GM12801 (cell line): ENCODE results near the gene DLL1.

Experiments
- TF ChIP-seq, protein P1 (sequence below): IDR thresholded peaks from one replicate; pipeline ENCODE4 v1.5.1; 2011; ENCODE audit warnings: control low read depth; ENCODE audit not compliant: insufficient read length; ENCODE audit errors: extremely low read depth

DLL1 gene

DNA sequence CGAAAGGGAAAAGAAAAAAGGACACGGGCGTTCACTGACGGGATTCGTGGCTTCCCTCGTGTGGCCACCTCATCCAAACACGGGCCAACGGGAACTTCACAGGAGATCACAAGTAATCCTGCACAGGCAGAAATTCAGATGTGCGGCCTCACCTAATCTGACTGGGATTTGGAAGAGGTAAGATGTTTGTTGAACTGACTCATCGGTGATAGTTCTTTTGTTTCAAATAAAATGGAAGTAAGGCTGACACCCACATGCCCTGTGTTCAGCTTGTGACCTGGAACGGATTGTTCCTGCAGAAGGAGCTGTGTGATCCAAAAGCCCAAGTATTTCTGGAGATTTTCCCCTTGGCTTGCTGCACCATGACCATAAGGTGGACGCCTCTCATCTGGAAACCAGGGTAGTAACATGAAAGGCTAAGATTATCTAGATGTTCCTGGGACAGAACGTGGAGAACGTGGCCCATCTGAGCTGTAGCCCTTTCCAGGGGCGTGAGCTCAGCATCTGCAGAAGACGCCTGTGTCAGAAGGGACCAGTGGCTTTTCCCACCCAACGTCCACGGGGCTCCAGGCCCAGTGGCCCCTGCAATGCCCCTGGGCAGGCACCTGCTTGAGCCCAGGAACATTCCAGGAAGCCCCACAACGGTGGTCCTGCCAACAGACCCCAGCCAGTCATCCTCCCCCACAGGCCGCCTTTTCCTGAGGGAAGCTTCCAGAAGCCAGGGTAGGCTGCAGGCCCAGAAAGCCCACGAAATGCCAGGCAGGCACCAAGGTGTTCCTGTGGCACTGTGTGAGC is 39.7 kb downstream of the DLL1 start:
- TF ChIP-seq, protein P1, sequence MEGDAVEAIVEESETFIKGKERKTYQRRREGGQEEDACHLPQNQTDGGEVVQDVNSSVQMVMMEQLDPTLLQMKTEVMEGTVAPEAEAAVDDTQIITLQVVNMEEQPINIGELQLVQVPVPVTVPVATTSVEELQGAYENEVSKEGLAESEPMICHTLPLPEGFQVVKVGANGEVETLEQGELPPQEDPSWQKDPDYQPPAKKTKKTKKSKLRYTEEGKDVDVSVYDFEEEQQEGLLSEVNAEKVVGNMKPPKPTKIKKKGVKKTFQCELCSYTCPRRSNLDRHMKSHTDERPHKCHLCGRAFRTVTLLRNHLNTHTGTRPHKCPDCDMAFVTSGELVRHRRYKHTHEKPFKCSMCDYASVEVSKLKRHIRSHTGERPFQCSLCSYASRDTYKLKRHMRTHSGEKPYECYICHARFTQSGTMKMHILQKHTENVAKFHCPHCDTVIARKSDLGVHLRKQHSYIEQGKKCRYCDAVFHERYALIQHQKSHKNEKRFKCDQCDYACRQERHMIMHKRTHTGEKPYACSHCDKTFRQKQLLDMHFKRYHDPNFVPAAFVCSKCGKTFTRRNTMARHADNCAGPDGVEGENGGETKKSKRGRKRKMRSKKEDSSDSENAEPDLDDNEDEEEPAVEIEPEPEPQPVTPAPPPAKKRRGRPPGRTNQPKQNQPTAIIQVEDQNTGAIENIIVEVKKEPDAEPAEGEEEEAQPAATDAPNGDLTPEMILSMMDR: no peak

DNA sequence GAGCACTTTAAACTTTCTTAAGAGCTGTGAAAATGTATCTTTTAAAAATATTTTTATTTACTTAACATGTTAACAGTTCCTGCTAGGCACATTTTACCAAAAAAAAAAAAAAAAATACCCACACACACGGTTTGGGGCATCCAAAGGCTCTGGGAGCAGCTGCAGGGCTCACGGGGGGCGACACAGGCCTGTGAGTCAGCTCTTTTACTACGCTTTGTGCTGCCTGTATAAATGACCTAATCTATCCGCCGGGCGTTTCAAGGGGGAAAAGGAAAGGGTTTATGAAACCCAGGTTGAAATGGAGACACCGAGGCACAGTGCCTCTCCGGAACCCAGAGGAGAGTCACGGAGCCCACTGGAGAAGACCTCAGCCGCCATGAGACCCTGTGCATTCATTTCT is 40.4 kb downstream of the DLL1 start:
- TF ChIP-seq, protein P1: no peak

GRCh38 chr6:170249817-170250216 is 41.1 kb downstream of the DLL1 start:
- TF ChIP-seq, protein P1: no peak

GRCh38 chr6:170248861-170249600 is 41.8 kb downstream of the DLL1 start:
- TF ChIP-seq, protein P1: no peak

DNA sequence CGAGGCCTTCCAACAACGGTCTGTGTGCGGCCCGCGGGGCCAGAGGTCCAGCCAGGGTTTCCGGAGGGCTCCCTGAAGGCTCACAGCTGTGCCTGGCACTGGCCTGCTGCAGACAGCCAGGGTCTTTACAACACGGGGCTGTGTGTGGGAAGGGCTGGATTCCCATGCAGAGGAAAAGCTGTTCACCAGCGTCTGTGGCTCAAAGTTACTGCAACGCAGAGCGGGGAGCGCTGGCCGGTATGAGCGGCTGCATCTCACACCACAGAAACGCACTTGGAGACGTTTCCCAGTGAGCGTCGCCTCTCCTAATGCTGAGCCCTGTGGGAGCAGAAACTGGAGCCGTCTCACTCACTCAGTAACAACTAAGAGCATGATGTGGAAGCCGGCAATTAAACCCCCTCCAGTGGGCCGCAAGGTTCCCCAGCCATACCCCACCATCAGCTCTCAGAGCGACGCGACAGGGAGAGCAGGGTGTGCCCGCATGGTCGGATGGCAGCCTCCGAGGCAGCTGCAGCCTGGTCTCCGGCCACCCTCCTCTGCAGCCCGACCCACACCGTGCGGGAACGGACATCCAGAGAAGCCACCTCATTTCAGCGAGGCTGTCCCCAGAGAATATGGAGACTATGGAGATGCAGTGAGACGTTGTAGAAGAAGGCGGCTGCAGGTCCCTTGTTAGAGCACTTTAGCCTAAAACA is 42.6 kb downstream of the DLL1 start:
- TF ChIP-seq, protein P1: no peak

DNA sequence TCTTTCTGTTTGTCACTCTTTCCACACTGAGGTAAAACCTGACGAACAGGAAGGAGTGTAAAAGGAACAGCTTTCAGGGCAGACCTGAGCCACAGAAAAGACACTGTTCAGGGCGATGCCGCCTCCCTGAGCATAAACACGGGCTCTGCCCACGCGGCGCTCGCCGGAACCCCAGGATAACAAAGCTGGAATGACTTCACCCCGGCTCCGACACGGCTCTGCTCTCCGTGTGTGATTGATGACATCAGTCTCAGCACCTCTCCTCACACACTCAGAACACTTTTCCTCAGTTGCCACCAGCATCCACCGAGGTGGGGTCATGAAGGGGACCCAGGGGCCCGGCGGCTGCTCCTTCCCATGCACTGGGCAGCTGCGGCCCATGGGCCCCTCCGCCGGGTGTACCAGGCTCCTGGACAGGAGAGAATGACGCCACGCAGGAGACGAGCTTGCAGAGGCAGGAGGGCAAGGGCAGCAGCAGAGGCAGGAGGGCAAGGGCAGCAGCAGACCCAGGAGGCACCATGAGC is 43.6 kb downstream of the DLL1 start:
- TF ChIP-seq, protein P1: no peak

DNA sequence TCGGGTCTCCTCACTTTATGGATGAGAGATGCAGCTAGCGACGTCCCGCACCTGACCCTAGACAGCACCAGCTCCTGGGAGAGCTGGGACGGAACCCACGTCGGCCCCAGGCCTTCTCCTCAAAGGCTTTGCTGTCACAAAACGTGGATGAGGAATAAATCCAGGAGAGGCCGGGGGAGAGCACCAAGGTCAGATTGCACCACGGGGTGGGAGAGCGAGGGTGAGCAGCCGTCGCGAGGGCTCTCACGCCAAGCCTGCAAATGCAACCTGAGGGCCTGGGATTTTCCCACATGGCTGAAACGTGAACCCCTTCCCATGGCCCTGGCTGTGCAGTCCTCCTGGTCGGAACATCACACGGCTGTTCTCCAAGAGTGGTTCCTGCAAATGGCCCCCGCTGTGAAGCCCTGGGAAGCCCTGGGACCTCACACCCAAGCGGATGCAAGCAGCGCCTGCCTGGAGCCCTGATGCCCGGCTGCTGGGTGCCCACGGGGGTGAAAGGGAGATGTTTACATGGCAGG is 45.3 kb downstream of the DLL1 start:
- TF ChIP-seq, protein P1: no peak
